Right forelimb (tissue), 1 donor: Measurements from ENCODE around the gene VPS35L.

ENCODE experiments used
- DNase-seq: peaks from one replicate; pipeline ENCODE4 v3.0.0-alpha.2; 2018

The VPS35L gene

GRCh38 chr16:19698480-19699465 is 143.3 kb downstream of the VPS35L start:
- DNase-seq, result no peak

GRCh38 chr16:19699472-19699871 is 144.0 kb downstream of the VPS35L start:
- DNase-seq, result no peak

- DNase-seq, result no peak
Measured at GRCh38 chr16:19700319-19700781, 144.8 kb downstream of the VPS35L start.

GRCh38 chr16:19701091-19701490 is 145.6 kb downstream of the VPS35L start:
- no peak for DNase-seq

GRCh38 chr16:19703172-19703889 is 147.8 kb downstream of the VPS35L start:
- no peak for DNase-seq

- DNase-seq, result no peak
Measured at GRCh38 chr16:19704321-19705145, 149.0 kb downstream of the VPS35L start.

GRCh38 chr16:19705146-19705501 is 149.6 kb downstream of the VPS35L start:
- DNase-seq, result no peak

- DNase-seq, result no peak
Measured at GRCh38 chr16:19705843-19706242, 150.3 kb downstream of the VPS35L start.

GRCh38 chr16:19706846-19707245 is 151.3 kb downstream of the VPS35L start:
- no peak for DNase-seq

- no peak for DNase-seq
Measured at GRCh38 chr16:19707569-19708295, 152.2 kb downstream of the VPS35L start.

- DNase-seq, result no peak
Measured at GRCh38 chr16:19708296-19709205, 153.0 kb downstream of the VPS35L start.

- DNase-seq, result no peak
Measured at GRCh38 chr16:19709381-19710136, 154.1 kb downstream of the VPS35L start.

GRCh38 chr16:19710191-19710908 is 154.8 kb downstream of the VPS35L start:
- no peak for DNase-seq

- DNase-seq, result no peak
Measured at GRCh38 chr16:19710991-19711545, 155.6 kb downstream of the VPS35L start.

GRCh38 chr16:19711643-19712042 is 156.1 kb downstream of the VPS35L start:
- DNase-seq, result no peak

GRCh38 chr16:19712418-19713058 is 157.0 kb downstream of the VPS35L start:
- no peak for DNase-seq

- DNase-seq, result no peak
Measured at GRCh38 chr16:19713697-19714096, 158.2 kb downstream of the VPS35L start.

- DNase-seq, result no peak
Measured at GRCh38 chr16:19715566-19715965, 160.1 kb downstream of the VPS35L start.

GRCh38 chr16:19716183-19716582 is 160.7 kb downstream of the VPS35L start:
- no peak for DNase-seq
